ENCODE measurements around the gene CCDC9.
"Not testable (repeated sequence)": the region's sequence is repeated elsewhere in the genome, so short reads cannot be mapped to it uniquely, and the experiment has no call there.

Gene CCDC9

DNA sequence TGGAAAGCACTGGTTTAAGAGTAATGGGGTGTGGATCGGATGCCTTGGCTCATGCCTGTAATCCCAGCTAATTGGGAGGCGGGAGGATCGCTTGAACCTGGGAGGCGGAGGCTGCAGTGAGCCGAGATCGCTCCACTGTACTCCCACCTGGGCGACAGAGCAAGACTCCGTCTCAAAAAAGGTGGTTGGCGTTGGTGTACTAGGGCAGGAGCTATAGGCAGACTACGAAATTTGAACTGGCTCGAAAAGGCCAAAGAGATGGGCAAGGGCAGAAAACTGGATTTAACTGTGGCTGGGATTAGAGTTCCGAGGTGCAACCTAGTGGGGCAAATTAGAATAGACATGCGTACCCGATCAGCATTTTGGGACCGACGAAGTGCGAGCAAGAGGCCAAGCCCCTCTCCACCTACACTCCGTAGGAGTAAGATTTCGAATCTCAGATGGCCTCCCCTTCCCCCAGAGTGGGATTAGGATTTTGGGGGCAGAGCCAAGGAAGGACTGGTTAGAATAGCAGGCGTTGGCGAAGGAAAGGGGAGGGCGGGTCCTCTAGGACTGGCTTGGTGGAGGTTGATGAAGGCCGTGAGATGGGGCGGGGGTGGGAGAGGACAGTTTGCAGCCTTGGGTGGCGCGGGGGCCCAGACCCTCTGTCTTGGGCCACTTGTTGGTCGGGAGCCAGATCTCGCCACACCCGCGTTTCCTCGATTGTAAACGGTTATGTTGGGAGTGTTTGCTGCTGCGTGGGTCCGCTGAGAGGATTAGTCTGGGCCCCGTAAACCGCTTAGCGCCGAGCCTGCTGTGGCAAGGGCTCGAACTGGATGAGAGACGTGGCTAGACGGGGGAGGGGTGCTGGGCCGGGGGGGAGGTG, 16.4 kb downstream of the CCDC9 start:
- TF ChIP-seq CTCF (conservative IDR thresholded peaks at IDR 0.05; ENCODE audit: control insufficient read depth, insufficient read depth, low read depth, low read length): no peak
- peak overlapping the region; percentile 71 for H3K4me3 ChIP-seq (ENCODE audit: control insufficient read depth, low read depth, low read length)
- DNase-seq (ENCODE audit: low read depth): peak; percentile 25

DNA sequence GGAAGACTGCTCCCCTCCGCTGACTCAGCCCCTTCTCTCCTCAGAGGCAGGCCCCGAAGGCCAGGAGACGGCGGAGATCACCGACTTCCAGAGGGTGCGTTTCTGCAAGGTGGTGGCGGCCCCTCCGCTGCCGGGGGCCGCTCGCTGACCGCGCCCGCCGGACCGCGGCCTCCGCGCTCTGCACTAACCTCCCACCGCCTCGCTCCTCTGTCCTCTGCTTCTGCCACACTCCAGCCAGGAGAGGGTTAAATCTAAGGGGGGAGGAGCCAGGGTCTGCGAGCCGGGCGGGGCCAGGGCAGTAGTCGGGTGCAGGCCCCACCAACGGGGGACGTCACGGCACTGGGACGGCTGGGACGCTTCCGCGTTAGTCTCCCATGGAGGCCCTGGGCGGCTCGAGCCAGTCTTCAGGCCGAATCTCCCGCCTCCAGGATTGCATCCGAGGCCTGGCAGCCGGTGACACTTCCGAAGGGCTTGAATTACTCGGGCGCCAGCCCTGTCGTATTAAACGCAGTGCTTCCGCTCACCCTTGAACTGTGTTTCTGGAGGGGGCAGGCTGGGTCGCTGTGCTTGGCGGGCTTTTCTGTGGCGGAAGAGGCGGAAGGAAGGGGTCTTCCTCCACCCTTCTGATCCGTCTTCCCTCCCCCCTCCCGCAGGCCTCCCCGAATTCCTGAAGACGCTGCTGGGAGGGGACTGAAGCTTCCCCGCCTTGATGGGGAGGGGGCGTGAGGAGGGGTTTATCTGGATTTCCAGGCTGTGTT, 17.2 kb downstream of the CCDC9 start:
- peak overlapping the region; percentile 71 for H3K4me3 ChIP-seq (ENCODE audit: control insufficient read depth, low read depth, low read length)
- TF ChIP-seq CTCF (conservative IDR thresholded peaks at IDR 0.05; ENCODE audit: control insufficient read depth, insufficient read depth, low read depth, low read length): no peak
- peak; percentile 92 for DNase-seq (ENCODE audit: low read depth)

DNA sequence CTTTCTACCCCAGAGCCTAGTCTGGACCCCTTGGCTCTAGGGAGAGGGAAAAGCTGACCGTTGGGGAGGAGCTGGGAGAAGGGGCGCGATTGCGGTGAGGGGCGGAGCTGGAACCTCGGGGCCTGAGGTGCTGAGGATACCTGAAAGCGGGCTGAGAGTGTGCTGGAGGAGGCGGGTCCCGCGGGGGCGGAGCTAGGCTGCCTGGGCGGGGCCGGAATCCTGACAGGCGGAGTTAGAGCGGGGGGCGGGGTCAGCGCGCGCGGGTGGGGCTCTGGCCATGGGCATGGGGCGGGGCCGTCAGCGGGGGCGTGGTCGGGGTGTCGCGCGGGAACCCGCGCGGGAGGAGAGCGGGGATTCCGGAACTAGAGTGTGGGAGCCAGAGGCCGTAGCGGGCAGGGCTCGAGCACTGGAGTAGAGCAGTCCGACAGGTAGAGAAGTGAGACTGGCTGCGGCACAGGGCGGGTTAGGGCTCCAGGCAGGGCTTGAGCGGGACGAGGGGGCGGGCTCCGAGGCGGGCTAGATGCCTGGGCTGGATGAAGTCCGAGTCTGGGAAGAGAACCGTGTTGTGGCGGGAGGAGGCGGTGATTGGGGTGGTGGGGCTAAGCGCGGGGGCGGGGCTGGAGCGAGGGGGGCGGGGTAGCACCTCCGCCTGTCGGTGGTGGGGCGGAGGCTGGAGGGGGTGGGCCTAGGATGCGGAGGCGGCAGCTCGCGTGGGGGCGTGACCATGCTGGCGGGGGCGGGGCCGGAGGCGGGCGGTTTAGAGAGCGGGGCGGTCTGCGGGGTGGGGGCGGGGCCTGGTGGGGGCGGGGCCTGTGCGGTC, 18.0 kb downstream of the CCDC9 start, which contains the start of gene INAFM1:
INAFM1 (plus strand) TSS at position 815 of the 820 bp plus-strand sequence. CDS start 35 bp downstream, outside the sequence.
- TF ChIP-seq CTCF (conservative IDR thresholded peaks at IDR 0.05; ENCODE audit: control insufficient read depth, insufficient read depth, low read depth, low read length): no peak
- peak; percentile 89 for DNase-seq (ENCODE audit: low read depth)
- peak within 1 kb of the TSS; percentile 71 for H3K4me3 ChIP-seq (ENCODE audit: control insufficient read depth, low read depth, low read length)

DNA sequence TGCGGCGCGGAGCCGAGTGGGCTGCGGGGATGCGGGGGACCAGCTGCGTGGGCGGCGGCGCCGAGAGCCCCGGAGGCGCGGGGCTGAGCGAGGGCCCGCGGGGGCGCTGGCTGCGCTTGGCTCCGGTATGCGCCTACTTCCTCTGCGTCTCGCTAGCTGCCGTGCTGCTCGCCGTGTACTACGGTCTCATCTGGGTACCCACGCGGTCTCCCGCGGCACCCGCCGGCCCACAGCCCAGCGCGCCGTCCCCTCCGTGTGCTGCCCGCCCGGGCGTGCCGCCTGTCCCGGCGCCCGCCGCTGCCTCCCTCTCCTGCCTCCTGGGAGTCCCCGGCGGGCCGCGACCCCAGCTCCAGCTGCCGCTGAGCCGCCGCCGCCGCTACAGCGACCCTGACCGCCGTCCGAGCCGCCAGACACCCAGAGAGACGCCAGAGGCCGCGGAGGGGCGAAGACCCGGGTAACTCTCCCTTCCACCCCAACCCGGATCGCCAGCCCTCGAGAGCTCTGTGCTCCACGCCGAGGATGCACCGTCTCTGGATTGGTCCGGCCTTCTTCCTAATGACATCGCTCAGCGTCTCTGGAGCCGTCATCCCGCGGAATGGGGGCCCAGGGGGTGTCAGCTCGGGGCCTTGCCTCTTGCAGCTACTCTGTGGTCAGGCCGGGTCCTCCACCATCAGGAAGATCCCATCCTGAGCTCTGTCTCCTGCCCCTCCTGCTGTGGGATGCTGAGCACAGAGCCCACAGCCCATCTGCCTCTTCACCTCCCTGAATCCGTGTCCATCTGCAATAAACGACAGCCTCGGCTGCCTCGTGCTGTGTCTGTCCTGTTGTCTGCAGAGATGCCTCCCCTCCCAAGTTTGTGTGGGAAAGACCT, 18.8 kb downstream of the CCDC9 start:
- DNase-seq (ENCODE audit: low read depth): peak; percentile 28
- peak overlapping the region; percentile 44 for H3K4me3 ChIP-seq (ENCODE audit: control insufficient read depth, low read depth, low read length)
- TF ChIP-seq CTCF (conservative IDR thresholded peaks at IDR 0.05; ENCODE audit: control insufficient read depth, insufficient read depth, low read depth, low read length): no peak

DNA sequence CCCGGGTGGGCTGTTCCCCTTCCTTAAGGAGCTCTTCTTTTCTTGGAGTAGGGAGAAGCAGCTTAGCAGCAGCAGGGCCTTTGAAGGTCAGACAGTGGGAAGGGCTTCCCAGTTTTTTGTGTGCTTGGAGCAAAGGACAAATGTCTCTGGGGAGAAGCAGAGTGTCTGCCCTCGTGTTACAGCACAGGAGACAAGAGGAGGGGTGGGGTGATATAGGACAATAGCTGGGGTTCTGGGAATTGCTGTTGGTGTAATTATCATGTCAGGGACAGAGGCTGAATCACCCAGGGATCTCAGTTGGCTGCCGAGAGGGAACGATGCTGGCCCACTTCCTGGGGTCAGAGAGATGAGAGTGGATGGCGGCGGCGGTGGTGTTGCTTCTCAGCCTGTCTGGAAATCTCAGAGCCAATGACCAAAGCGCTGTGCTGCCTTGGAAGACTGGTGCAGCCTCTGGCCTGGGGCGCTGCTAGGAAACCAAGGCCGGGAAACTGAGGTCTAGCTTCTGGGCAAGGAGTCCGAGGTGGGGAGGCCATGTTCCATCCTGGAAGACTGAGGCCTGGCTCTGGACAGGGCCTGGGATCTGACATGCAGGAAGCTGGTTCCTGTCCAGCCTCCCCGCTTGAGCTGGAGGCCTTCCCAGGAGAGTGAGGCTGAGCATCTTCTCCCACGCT, 19.6 kb downstream of the CCDC9 start:
- peak overlapping the region; percentile 44 for H3K4me3 ChIP-seq (ENCODE audit: control insufficient read depth, low read depth, low read length)
- peak; percentile 87 for DNase-seq (ENCODE audit: low read depth)
- no peak for TF ChIP-seq CTCF (conservative IDR thresholded peaks at IDR 0.05; ENCODE audit: control insufficient read depth, insufficient read depth, low read depth, low read length)

GRCh38 chr19:47276513-47276912, 20.2 kb downstream of the CCDC9 start:
- H3K4me3 ChIP-seq (ENCODE audit: control insufficient read depth, low read depth, low read length): not testable (repeated sequence)

More at GRCh38 chr19:47276513-47276912, 20.2 kb downstream of the CCDC9 start:
- DNase-seq (ENCODE audit: low read depth): not testable (repeated sequence)
